WTC11 (cell line): ENCODE measurements around the gene LANCL2. TPM values are rescaled to one million over a fixed set of nuclear protein-coding genes. Genes with fewer than 3 reads are reported as not detected.

Experiments
- ATAC-seq: fragments of 200-7000 bp; cut with Tn5 transposase; 2 replicates; pipeline ENCODE4 v1.10.0; 2021; ENCODE audit warnings: mild to moderate bottlenecking, moderate library complexity
- Bru-seq: library from RNA; stranded (reverse); fragments of 400-500 nt; gene quantifications from one replicate; lab custom pipeline; 2021; lab: Mats Ljungman, UMichigan
- CTCF ChIA-PET: fragments of 300-600 bp; sonication (Branson Sonifier 250); formaldehyde crosslinking; loops from one replicate; lab custom pipeline; 2021; ENCODE audit warnings: antibody characterized with exemption; lab: Charles Lee
- POLR2A ChIA-PET: fragments of 350-600 bp; sonication (Branson Sonifier 250); formaldehyde crosslinking; loops from one replicate; lab custom pipeline; 2021; ENCODE audit warnings: antibody characterized with exemption; lab: Charles Lee
- DNase-seq: peaks from one replicate; pipeline ENCODE4 v3.0.0; 2021; ENCODE audit warnings: low spot score
- H3K27ac Mint-ChIP-seq: 2 replicates; pipeline ENCODE4 v1.8.0; 2021; ENCODE audit warnings: mixed read lengths
- H3K27me3 Mint-ChIP-seq: 2 replicates; pipeline ENCODE4 v1.8.0; 2021; ENCODE audit warnings: low read depth, mild to moderate bottlenecking, moderate library complexity, mixed read lengths
- H3K36me3 Mint-ChIP-seq: 2 replicates; pipeline ENCODE4 v1.8.0; 2021; ENCODE audit warnings: mixed read lengths
- H3K4me1 Mint-ChIP-seq: 2 replicates; pipeline ENCODE4 v1.8.0; 2022; ENCODE audit warnings: mixed read lengths
- H3K4me3 Mint-ChIP-seq: 2 replicates; pipeline ENCODE4 v1.8.0; 2021; ENCODE audit warnings: mild to moderate bottlenecking, moderate library complexity, mixed read lengths
- H3K9me3 Mint-ChIP-seq: 2 replicates; pipeline ENCODE4 v1.8.0; 2021; ENCODE audit warnings: mixed read lengths
- ESRRA ChIP-seq: sonication (generic); formaldehyde crosslinking; IDR thresholded peaks from 2 replicates; pipeline ENCODE4 v1.8.1; 2022; ENCODE audit warnings: mild to moderate bottlenecking, missing genetic modification reagents, borderline replicate concordance
- ETV6 ChIP-seq: sonication (generic); formaldehyde crosslinking; IDR thresholded peaks from 2 replicates; pipeline ENCODE4 v1.8.1; 2022; ENCODE audit warnings: mild to moderate bottlenecking, missing genetic modification reagents
- FOXP1 ChIP-seq: sonication (generic); formaldehyde crosslinking; IDR thresholded peaks from 2 replicates; pipeline ENCODE4 v1.8.0; 2022; ENCODE audit warnings: missing genetic modification reagents, mild to moderate bottlenecking, moderate library complexity, borderline replicate concordance
- HMGA2 ChIP-seq: fragments of 250-450 bp; sonication (Bioruptor Pico); IDR thresholded peaks from 2 replicates; pipeline ENCODE4 v1.4.0; 2021; ENCODE audit warnings: mild to moderate bottlenecking, moderate library complexity
- IRF2 ChIP-seq: sonication (generic); formaldehyde crosslinking; IDR thresholded peaks from 2 replicates; pipeline ENCODE4 v1.8.0; 2022; ENCODE audit warnings: low read depth, missing genetic modification reagents, borderline replicate concordance
- NFYB ChIP-seq: sonication (generic); formaldehyde crosslinking; conservative IDR thresholded peaks from 2 replicates; pipeline ENCODE4 v1.8.0; 2022; ENCODE audit warnings: low read depth, missing genetic modification reagents
- SMAD4 ChIP-seq: sonication (generic); formaldehyde crosslinking; IDR thresholded peaks from 2 replicates; pipeline ENCODE4 v1.8.0; 2022; ENCODE audit warnings: mild to moderate bottlenecking, missing genetic modification reagents
- SP1 ChIP-seq: sonication (generic); formaldehyde crosslinking; conservative IDR thresholded peaks from 2 replicates; pipeline ENCODE4 v1.8.1; 2022; ENCODE audit warnings: missing genetic modification reagents
- TEAD4 ChIP-seq: sonication (generic); formaldehyde crosslinking; IDR thresholded peaks from 2 replicates; pipeline ENCODE4 v1.8.0; 2022; ENCODE audit warnings: mild to moderate bottlenecking, missing genetic modification reagents
- ZBTB21 ChIP-seq: sonication (generic); formaldehyde crosslinking; IDR thresholded peaks from 2 replicates; pipeline ENCODE4 v1.8.1; 2023; ENCODE audit warnings: mild to moderate bottlenecking, missing genetic modification reagents, borderline replicate concordance
- ZNF232 ChIP-seq: sonication (generic); formaldehyde crosslinking; IDR thresholded peaks from 2 replicates; pipeline ENCODE4 v1.8.0; 2022; ENCODE audit warnings: mild to moderate bottlenecking, missing genetic modification reagents
- ZNF263 ChIP-seq: sonication (generic); formaldehyde crosslinking; IDR thresholded peaks from 2 replicates; pipeline ENCODE4 v1.8.1; 2022; ENCODE audit warnings: low read depth, mild to moderate bottlenecking, moderate library complexity, missing genetic modification reagents
- ZNF396 ChIP-seq: fragments of 250-450 bp; sonication (Bioruptor Pico); IDR thresholded peaks from 2 replicates; pipeline ENCODE4 v1.8.0; 2021; ENCODE audit warnings: mild to moderate bottlenecking, moderate library complexity, borderline replicate concordance
- ZNF423 ChIP-seq: fragments of 250-450 bp; sonication (Bioruptor Pico); IDR thresholded peaks from 2 replicates; pipeline ENCODE4 v2.1.2; 2022; ENCODE audit warnings: mild to moderate bottlenecking, moderate library complexity
- long read RNA-seq, 3 experiments: library from RNA in 1 of 3; library from capped mRNA in 1 of 3; library from polyadenylated mRNA in 1 of 3; unstranded in 2 of 3; stranded (forward) in 1 of 3; transcript quantifications; one replicate each; pipeline ENCODE4 v2.0.0, GENCODE V29; 2021
- total RNA-seq: library from RNA; stranded (reverse); gene quantifications from 3 replicates; pipeline ENCODE4 v1.2.3, GENCODE V29; 2021
- TF ChIP-seq, protein P1 (sequence below): sonication (generic); formaldehyde crosslinking; IDR thresholded peaks from 2 replicates; pipeline ENCODE4 v1.8.0; 2022; ENCODE audit warnings: mild to moderate bottlenecking, missing genetic modification reagents
- TF ChIP-seq, protein P2 (sequence below): sonication (generic); formaldehyde crosslinking; conservative IDR thresholded peaks from 2 replicates; pipeline ENCODE4 v1.8.1; 2023; ENCODE audit warnings: mild to moderate bottlenecking, low read depth, missing genetic modification reagents, moderate library complexity
- TF ChIP-seq, protein P3 (sequence below): sonication (generic); formaldehyde crosslinking; IDR thresholded peaks from 2 replicates; pipeline ENCODE4 v1.8.1; 2022; ENCODE audit warnings: missing genetic modification reagents, borderline replicate concordance
- TF ChIP-seq, protein P4 (sequence below): sonication (generic); formaldehyde crosslinking; IDR thresholded peaks from 2 replicates; pipeline ENCODE4 v1.8.0; 2023; ENCODE audit warnings: missing genetic modification reagents
- TF ChIP-seq, protein P5 (sequence below): sonication (generic); formaldehyde crosslinking; IDR thresholded peaks from 2 replicates; pipeline ENCODE4 v1.8.0; 2022; ENCODE audit warnings: mild to moderate bottlenecking, missing genetic modification reagents

The LANCL2 gene, protein sequence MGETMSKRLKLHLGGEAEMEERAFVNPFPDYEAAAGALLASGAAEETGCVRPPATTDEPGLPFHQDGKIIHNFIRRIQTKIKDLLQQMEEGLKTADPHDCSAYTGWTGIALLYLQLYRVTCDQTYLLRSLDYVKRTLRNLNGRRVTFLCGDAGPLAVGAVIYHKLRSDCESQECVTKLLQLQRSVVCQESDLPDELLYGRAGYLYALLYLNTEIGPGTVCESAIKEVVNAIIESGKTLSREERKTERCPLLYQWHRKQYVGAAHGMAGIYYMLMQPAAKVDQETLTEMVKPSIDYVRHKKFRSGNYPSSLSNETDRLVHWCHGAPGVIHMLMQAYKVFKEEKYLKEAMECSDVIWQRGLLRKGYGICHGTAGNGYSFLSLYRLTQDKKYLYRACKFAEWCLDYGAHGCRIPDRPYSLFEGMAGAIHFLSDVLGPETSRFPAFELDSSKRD
- 9.1 to 13.2 TPM (median 10.2 TPM) in 3 replicates for total RNA-seq
- Bru-seq, nascent RNA: percentile 61 among the genes with signal in this experiment
- long read RNA-seq, experiment 1, full-length matches to known transcripts: 65 of 75 reads
- long read RNA-seq, experiment 1, partial matches to known transcripts: 2 of 75 reads
- long read RNA-seq, experiment 1, other reads (novel, unspliced or antisense): 8 of 75 reads
- long read RNA-seq, experiment 2, full-length matches to known transcripts: 5 of 16 reads
- long read RNA-seq, experiment 2, partial matches to known transcripts: 2 of 16 reads
- long read RNA-seq, experiment 2, other reads (novel, unspliced or antisense): 9 of 16 reads
- long read RNA-seq, experiment 3, full-length matches to known transcripts: 36 of 43 reads
- long read RNA-seq, experiment 3, partial matches to known transcripts: 0 of 43 reads
- long read RNA-seq, experiment 3, other reads (novel, unspliced or antisense): 7 of 43 reads

DNA sequence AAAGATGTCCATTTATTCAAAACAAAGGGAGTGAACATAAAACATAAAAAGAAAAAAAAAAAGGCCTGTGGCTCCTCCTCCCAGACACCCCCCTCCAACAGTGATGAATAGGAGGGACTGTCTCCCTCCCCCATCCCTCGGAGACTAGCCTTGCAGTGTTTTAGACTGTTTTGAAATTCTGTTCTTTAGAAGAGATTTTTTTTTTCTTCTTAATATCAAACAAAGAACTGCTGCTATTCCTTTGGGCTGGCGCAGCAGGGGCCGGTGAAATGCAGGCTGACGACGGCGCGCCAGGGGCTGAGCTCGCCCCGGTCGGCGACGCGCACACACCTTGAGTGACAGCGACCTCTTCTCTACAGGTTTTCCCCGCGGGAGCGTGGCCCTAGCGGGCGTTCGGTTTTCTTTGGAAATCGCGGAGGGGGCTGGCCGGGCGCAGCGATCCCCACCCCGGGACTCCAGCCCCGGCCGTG, at the start of gene LANCL2:
Gene LANCL2, plus strand, starts transcription at position 133 of the 470 bp plus-strand sequence. CDS start 689 bp downstream, outside the sequence.
- DNase-seq (peak; percentile 67), ATAC-seq (peak; percentile 26)
- H3K36me3 Mint-ChIP-seq: peaks cover 5% of the 10 kb centered on the region
- ChIA-PET CTCF (interaction anchor here (0.7 to 1.5 kb wide), 9 partner anchors 10 to 151 kb away, joined by 3 to 6 read pairs (median 4); no protein-coding TSS in a partner anchor), POLR2A (interaction anchor here (0.9 to 1.5 kb wide), 4 partner anchors 10 to 66 kb away, joined by 3 to 4 read pairs (median 3); no protein-coding TSS in a partner anchor)
- peak within 1 kb of the TSS; percentile 96 for H3K4me3 Mint-ChIP-seq
- TF ChIP-seq ESRRA (CRISPR knock-in tag): no peak
- no peak for TF ChIP-seq SMAD4
- no peak for TF ChIP-seq TEAD4
- TF ChIP-seq, protein P1, sequence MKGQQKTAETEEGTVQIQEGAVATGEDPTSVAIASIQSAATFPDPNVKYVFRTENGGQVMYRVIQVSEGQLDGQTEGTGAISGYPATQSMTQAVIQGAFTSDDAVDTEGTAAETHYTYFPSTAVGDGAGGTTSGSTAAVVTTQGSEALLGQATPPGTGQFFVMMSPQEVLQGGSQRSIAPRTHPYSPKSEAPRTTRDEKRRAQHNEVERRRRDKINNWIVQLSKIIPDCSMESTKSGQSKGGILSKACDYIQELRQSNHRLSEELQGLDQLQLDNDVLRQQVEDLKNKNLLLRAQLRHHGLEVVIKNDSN: no peak
- TF ChIP-seq, protein P2, sequence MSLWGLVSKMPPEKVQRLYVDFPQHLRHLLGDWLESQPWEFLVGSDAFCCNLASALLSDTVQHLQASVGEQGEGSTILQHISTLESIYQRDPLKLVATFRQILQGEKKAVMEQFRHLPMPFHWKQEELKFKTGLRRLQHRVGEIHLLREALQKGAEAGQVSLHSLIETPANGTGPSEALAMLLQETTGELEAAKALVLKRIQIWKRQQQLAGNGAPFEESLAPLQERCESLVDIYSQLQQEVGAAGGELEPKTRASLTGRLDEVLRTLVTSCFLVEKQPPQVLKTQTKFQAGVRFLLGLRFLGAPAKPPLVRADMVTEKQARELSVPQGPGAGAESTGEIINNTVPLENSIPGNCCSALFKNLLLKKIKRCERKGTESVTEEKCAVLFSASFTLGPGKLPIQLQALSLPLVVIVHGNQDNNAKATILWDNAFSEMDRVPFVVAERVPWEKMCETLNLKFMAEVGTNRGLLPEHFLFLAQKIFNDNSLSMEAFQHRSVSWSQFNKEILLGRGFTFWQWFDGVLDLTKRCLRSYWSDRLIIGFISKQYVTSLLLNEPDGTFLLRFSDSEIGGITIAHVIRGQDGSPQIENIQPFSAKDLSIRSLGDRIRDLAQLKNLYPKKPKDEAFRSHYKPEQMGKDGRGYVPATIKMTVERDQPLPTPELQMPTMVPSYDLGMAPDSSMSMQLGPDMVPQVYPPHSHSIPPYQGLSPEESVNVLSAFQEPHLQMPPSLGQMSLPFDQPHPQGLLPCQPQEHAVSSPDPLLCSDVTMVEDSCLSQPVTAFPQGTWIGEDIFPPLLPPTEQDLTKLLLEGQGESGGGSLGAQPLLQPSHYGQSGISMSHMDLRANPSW: no peak
- no peak for TF ChIP-seq IRF2 (CRISPR knock-in tag)
- TF ChIP-seq NFYB (CRISPR knock-in tag): no peak
- peak; percentile 41; the same call in 1 of the 2 replicates for TF ChIP-seq ZNF423
- peaks cover 31% of the 10 kb centered on the region for H3K4me1 Mint-ChIP-seq
- H3K27me3 Mint-ChIP-seq: no peaks in the 10 kb centered on the region; the same call in 1 of the 2 replicates
- peak within 1 kb of the TSS; percentile 97 for H3K27ac Mint-ChIP-seq
- H3K9me3 Mint-ChIP-seq: no peaks in the 10 kb centered on the region

DNA sequence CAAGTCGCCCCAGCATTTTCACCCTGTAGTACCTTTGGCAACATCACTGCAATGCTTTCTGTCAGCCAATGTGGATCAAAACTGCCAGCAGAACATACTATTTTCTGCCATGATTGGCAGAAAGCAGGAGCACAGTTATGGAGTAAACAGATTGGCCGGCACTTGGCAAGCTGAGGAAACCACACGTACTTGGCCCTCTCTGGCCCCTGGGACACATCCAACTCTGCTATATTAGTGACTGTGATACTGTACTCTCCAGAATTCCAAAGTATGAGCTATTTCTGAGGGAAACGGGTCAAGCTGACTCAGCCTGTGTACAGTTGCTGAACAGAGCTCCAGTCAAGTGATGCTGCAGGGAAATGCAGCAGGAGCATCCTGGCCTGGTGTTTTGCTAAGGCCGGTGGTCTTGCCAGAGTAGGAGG, 39.8 kb upstream of the LANCL2 start:
- Mint-ChIP-seq H3K4me1 (no peaks in the 10 kb centered on the region), H3K4me3 (no peak overlapping the region), H3K27ac (no peak overlapping the region), H3K27me3 (no peaks in the 10 kb centered on the region; the same call in 1 of the 2 replicates), H3K9me3 (peaks cover 18% of the 10 kb centered on the region), H3K36me3 (no peaks in the 10 kb centered on the region)
- no peak for ATAC-seq
- DNase-seq: no peak
- ChIA-PET CTCF (no interaction called here), POLR2A (no interaction called here)
- TF ChIP-seq FOXP1 (no peak), HMGA2 (CRISPR knock-in tag) (no peak), ETV6 (CRISPR knock-in tag) (no peak), ZNF263 (CRISPR knock-in tag) (no peak), SP1 (CRISPR knock-in tag) (no peak), ZNF396 (no peak), ZNF232 (CRISPR knock-in tag) (no peak), ZBTB21 (CRISPR knock-in tag) (no peak)
- TF ChIP-seq, protein P3, sequence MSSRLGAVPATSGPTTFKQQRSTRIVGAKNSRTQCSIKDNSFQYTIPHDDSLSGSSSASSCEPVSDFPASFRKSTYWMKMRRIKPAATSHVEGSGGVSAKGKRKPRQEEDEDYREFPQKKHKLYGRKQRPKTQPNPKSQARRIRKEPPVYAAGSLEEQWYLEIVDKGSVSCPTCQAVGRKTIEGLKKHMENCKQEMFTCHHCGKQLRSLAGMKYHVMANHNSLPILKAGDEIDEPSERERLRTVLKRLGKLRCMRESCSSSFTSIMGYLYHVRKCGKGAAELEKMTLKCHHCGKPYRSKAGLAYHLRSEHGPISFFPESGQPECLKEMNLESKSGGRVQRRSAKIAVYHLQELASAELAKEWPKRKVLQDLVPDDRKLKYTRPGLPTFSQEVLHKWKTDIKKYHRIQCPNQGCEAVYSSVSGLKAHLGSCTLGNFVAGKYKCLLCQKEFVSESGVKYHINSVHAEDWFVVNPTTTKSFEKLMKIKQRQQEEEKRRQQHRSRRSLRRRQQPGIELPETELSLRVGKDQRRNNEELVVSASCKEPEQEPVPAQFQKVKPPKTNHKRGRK (CRISPR knock-in tag): no peak
- TF ChIP-seq, protein P4, sequence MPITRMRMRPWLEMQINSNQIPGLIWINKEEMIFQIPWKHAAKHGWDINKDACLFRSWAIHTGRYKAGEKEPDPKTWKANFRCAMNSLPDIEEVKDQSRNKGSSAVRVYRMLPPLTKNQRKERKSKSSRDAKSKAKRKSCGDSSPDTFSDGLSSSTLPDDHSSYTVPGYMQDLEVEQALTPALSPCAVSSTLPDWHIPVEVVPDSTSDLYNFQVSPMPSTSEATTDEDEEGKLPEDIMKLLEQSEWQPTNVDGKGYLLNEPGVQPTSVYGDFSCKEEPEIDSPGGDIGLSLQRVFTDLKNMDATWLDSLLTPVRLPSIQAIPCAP (CRISPR knock-in tag): no peak
- TF ChIP-seq, protein P5, sequence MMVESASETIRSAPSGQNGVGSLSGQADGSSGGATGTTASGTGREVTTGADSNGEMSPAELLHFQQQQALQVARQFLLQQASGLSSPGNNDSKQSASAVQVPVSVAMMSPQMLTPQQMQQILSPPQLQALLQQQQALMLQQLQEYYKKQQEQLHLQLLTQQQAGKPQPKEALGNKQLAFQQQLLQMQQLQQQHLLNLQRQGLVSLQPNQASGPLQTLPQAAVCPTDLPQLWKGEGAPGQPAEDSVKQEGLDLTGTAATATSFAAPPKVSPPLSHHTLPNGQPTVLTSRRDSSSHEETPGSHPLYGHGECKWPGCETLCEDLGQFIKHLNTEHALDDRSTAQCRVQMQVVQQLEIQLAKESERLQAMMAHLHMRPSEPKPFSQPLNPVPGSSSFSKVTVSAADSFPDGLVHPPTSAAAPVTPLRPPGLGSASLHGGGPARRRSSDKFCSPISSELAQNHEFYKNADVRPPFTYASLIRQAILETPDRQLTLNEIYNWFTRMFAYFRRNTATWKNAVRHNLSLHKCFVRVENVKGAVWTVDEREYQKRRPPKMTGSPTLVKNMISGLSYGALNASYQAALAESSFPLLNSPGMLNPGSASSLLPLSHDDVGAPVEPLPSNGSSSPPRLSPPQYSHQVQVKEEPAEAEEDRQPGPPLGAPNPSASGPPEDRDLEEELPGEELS (CRISPR knock-in tag): no peak
